Measurements from ENCODE around the gene GBF1. TPM values are rescaled to one million over a fixed set of nuclear protein-coding genes. Genes with fewer than 3 reads are reported as not detected.

The GBF1 gene
- total RNA-seq, 1 experiment from 2014 or later, result 69.8 TPM

DNA sequence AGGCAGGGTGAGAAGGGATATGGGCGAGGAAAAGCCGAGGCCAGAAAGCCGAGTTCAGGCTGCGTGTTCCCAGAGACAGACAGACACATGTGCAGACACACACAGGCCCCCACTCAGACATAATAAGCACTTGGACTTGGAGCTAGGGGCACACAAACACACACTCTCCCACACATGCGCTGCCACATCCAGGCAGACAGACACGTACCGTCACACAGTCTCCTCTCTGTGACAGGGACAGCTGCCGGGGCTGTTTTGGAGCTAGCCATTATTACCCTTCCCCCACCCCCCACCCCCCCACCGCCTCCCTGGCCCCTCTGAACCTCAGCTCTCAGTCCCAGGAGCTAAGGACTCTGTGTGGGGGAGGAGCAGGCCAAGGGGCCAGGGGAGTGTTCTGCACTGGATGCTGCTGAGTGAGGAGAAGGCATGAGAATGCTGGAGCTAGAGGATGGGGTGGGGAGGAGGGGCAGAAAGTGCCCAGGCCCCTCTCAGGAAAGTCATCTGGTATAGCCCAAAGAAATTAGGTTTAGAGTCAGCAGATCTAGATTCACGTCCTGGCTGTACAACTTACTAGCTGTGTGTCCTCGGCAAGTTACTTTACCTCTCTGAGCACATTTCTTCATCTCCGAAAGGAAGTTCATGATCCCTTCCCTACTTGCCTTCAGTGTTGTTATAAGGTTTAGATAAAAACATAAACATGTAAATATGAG, 10.3 kb upstream of the GBF1 start:
- CTCF ChIA-PET, result interaction anchor here (0.6 to 1.5 kb wide), 6 partner anchors 112 to 147 kb away, joined by 3 to 7 read pairs (median 3); no protein-coding TSS in a partner anchor
- no peak overlapping the region for H3K4me3 Mint-ChIP-seq (ENCODE audit: unreplicated experiment)
- peaks cover 11% of the 10 kb centered on the region for H3K4me1 ChIP-seq
- no peaks in the 10 kb centered on the region for H3K9me3 ChIP-seq
- no peaks in the 10 kb centered on the region for H3K4me1 Mint-ChIP-seq (ENCODE audit: low read depth, unreplicated experiment)
- H3K27me3 ChIP-seq (replicated peaks; ENCODE audit: control insufficient read depth, insufficient read depth, low read length), result peaks cover 1% of the 10 kb centered on the region; the same call in 1 of the 2 replicates
- H3K36me3 ChIP-seq (ENCODE audit: control insufficient read depth, insufficient read depth, low read length), result no peaks in the 10 kb centered on the region; the same call in 1 of the 2 replicates
- no peak overlapping the region for H3K27ac Mint-ChIP-seq (ENCODE audit: unreplicated experiment)
- H3K4me3 ChIP-seq (ENCODE audit: low read depth, low read length), result no peak overlapping the region
- no TSS peak for BruUV-seq (replicated peaks)
- H3K36me3 Mint-ChIP-seq (ENCODE audit: insufficient read depth, unreplicated experiment), result no peaks in the 10 kb centered on the region
- DNase-seq, result no peak
- TF ChIP-seq, protein P1, sequence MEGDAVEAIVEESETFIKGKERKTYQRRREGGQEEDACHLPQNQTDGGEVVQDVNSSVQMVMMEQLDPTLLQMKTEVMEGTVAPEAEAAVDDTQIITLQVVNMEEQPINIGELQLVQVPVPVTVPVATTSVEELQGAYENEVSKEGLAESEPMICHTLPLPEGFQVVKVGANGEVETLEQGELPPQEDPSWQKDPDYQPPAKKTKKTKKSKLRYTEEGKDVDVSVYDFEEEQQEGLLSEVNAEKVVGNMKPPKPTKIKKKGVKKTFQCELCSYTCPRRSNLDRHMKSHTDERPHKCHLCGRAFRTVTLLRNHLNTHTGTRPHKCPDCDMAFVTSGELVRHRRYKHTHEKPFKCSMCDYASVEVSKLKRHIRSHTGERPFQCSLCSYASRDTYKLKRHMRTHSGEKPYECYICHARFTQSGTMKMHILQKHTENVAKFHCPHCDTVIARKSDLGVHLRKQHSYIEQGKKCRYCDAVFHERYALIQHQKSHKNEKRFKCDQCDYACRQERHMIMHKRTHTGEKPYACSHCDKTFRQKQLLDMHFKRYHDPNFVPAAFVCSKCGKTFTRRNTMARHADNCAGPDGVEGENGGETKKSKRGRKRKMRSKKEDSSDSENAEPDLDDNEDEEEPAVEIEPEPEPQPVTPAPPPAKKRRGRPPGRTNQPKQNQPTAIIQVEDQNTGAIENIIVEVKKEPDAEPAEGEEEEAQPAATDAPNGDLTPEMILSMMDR (IDR thresholded peaks at IDR 0.05; ENCODE audit: insufficient read depth in 1 of 2, low read depth in 1 of 2, low read length in 1 of 2, severe bottlenecking in 1 of 2, unreplicated experiment in 1 of 2), result no peak
- POLR2A ChIA-PET, result interaction anchor here (0.6 kb wide), 1 partner anchor 250 kb away, joined by 8 read pairs; no protein-coding TSS in a partner anchor
- H3K9me3 Mint-ChIP-seq (ENCODE audit: unreplicated experiment), result no peaks in the 10 kb centered on the region
- intact Hi-C loops (cut with micrococcal nuclease; ENCODE audit: unreplicated experiment), result no loop called here
- H3K27me3 Mint-ChIP-seq (ENCODE audit: insufficient read depth, unreplicated experiment), result peaks cover 10% of the 10 kb centered on the region

DNA sequence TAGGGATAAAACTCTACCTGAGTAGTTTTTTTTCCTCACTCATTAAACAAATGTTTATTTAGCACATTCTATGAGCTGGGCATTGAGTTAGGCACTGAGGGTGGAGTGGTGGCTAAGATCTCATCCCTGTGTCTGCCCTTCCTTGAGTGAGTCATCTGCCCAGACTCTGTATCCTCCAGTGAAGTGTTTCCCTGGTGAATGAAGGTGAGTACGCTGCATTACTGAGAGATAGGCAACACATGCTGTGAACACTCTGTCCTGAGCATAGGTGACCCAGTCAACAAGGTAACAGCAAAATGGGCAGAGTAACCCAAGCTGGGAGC, 9.8 kb upstream of the GBF1 start:
- H3K36me3 ChIP-seq (ENCODE audit: control insufficient read depth, insufficient read depth, low read length), result no peaks in the 10 kb centered on the region; the same call in 1 of the 2 replicates
- no peak overlapping the region for H3K4me3 ChIP-seq (ENCODE audit: low read depth, low read length)
- TF ChIP-seq, protein P1 (IDR thresholded peaks at IDR 0.05; ENCODE audit: insufficient read depth in 1 of 2, low read depth in 1 of 2, low read length in 1 of 2, severe bottlenecking in 1 of 2, unreplicated experiment in 1 of 2), result no peak
- no peak overlapping the region for H3K27ac Mint-ChIP-seq (ENCODE audit: unreplicated experiment)
- peaks cover 1% of the 10 kb centered on the region; the same call in 1 of the 2 replicates for H3K27me3 ChIP-seq (replicated peaks; ENCODE audit: control insufficient read depth, insufficient read depth, low read length)
- no TSS peak for BruUV-seq (replicated peaks)
- no peaks in the 10 kb centered on the region for H3K9me3 Mint-ChIP-seq (ENCODE audit: unreplicated experiment)
- CTCF ChIA-PET, result interaction anchor here (1.1 to 1.5 kb wide), 3 partner anchors 111 to 117 kb away, joined by 3 to 7 read pairs (median 4); no protein-coding TSS in a partner anchor
- POLR2A ChIA-PET, result interaction anchor here (0.6 to 1.0 kb wide), 2 partner anchors 10 to 249 kb away, joined by 3 to 8 read pairs; partner anchors contain the start of gene GBF1
- H3K36me3 Mint-ChIP-seq (ENCODE audit: insufficient read depth, unreplicated experiment), result no peaks in the 10 kb centered on the region
- no peak for DNase-seq
- no peaks in the 10 kb centered on the region for H3K4me1 Mint-ChIP-seq (ENCODE audit: low read depth, unreplicated experiment)
- intact Hi-C loops (cut with micrococcal nuclease; ENCODE audit: unreplicated experiment), result no loop called here
- no peak overlapping the region for H3K4me3 Mint-ChIP-seq (ENCODE audit: unreplicated experiment)
- H3K4me1 ChIP-seq, result peaks cover 7% of the 10 kb centered on the region
- H3K9me3 ChIP-seq, result no peaks in the 10 kb centered on the region
- peaks cover 10% of the 10 kb centered on the region for H3K27me3 Mint-ChIP-seq (ENCODE audit: insufficient read depth, unreplicated experiment)

DNA sequence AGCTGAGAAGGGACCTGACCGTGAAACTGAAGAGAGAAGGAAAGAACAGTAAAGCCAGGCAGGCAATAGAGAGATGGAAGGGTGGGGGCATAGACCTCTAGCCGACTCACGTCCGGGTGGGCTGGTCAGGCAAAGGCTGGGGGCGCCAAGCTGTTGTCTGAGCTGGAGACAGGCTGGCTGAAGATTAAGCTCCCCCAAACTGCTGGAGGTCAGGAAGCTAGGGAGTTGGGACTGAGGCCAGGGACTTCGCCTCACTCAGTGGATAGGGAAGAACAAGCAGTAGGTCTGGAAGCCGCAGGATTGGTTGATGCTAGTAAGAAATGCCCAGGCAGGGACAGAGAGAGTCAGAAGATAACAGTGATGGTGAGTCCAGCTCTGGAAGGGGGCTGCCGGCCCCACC, 9.3 kb upstream of the GBF1 start:
- no peak overlapping the region for H3K27ac Mint-ChIP-seq (ENCODE audit: unreplicated experiment)
- no peaks in the 10 kb centered on the region for H3K4me1 Mint-ChIP-seq (ENCODE audit: low read depth, unreplicated experiment)
- Histone ChIP-seq H3K9me3 (no peaks in the 10 kb centered on the region), H3K27me3 (replicated peaks; ENCODE audit: control insufficient read depth, insufficient read depth, low read length) (peaks cover 1% of the 10 kb centered on the region; the same call in 1 of the 2 replicates), H3K36me3 (ENCODE audit: control insufficient read depth, insufficient read depth, low read length) (no peaks in the 10 kb centered on the region; the same call in 1 of the 2 replicates), H3K4me3 (ENCODE audit: low read depth, low read length) (no peak overlapping the region), H3K4me1 (peaks cover 5% of the 10 kb centered on the region)
- TF ChIP-seq, protein P1 (IDR thresholded peaks at IDR 0.05; ENCODE audit: insufficient read depth in 1 of 2, low read depth in 1 of 2, low read length in 1 of 2, severe bottlenecking in 1 of 2, unreplicated experiment in 1 of 2), result no peak
- no TSS peak for BruUV-seq (replicated peaks)
- intact Hi-C loops (cut with micrococcal nuclease; ENCODE audit: unreplicated experiment), result no loop called here
- no peak overlapping the region for H3K4me3 Mint-ChIP-seq (ENCODE audit: unreplicated experiment)
- no peaks in the 10 kb centered on the region for H3K9me3 Mint-ChIP-seq (ENCODE audit: unreplicated experiment)
- H3K27me3 Mint-ChIP-seq (ENCODE audit: insufficient read depth, unreplicated experiment), result peaks cover 12% of the 10 kb centered on the region
- DNase-seq, result no peak
- no peaks in the 10 kb centered on the region for H3K36me3 Mint-ChIP-seq (ENCODE audit: insufficient read depth, unreplicated experiment)
- ChIA-PET CTCF (interaction anchor here (1.1 to 1.5 kb wide), 3 partner anchors 111 to 116 kb away, joined by 3 to 7 read pairs (median 4); no protein-coding TSS in a partner anchor), POLR2A (interaction anchor here (0.6 to 1.0 kb wide), 2 partner anchors 9 to 249 kb away, joined by 3 to 8 read pairs; partner anchors contain the start of gene GBF1)
